ENCODE results near the gene GNA15.
"Not testable (repeated sequence)": the region's sequence is repeated elsewhere in the genome, so short reads cannot be mapped to it uniquely, and the experiment has no call there.

The GNA15 gene

GRCh38 chr19:3178377-3178972, 42.6 kb downstream of the GNA15 start, which contains the start of gene S1PR4:
S1PR4 (plus strand) TSS chr19:3178769; CDS start chr19:3178793, 24 bp downstream.
- peak; percentile 76 for DNase-seq

DNA sequence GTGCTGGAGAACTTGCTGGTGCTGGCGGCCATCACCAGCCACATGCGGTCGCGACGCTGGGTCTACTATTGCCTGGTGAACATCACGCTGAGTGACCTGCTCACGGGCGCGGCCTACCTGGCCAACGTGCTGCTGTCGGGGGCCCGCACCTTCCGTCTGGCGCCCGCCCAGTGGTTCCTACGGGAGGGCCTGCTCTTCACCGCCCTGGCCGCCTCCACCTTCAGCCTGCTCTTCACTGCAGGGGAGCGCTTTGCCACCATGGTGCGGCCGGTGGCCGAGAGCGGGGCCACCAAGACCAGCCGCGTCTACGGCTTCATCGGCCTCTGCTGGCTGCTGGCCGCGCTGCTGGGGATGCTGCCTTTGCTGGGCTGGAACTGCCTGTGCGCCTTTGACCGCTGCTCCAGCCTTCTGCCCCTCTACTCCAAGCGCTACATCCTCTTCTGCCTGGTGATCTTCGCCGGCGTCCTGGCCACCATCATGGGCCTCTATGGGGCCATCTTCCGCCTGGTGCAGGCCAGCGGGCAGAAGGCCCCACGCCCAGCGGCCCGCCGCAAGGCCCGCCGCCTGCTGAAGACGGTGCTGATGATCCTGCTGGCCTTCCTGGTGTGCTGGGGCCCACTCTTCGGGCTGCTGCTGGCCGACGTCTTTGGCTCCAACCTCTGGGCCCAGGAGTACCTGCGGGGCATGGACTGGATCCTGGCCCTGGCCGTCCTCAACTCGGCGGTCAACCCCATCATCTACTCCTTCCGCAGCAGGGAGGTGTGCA, 43.3 kb downstream of the GNA15 start:
- DNase-seq, result no peak

GRCh38 chr19:3179739-3180293, 44.0 kb downstream of the GNA15 start:
- peak; percentile 43 for DNase-seq

GRCh38 chr19:3183721-3184641, 48.1 kb downstream of the GNA15 start:
- DNase-seq, result no peak

GRCh38 chr19:3184847-3185460, 49.1 kb downstream of the GNA15 start:
- peak; percentile 76 for DNase-seq

DNA sequence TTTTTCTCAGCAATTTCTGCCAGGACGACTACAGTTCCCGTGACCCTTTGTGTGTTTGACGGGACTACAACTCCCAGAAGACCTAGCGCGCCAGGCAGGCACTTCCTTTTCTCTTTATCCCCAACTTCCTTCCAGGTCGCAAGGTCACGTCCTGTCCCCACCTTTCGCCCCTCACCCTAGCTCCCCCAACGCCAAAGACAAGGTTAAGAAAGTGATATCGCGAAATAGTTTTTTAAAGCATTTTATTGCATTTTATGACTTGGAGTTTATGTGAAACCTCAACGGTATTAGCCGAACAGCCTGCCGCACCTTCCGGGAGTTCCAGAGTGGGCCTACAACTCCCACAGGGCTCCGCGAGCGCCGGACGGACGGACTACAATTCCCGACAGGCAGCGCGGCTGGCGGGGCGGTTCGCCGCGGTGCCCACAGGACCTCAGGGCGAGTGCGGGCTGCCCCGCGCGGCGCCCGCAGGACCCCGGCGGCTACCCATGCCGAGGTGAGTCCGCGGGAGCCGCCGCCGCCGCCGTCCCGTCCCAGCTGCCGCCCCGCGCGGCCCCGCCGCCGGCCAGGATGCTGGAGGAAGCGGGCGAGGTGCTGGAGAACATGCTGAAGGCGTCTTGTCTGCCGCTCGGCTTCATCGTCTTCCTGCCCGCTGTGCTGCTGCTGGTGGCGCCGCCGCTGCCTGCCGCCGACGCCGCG, 49.8 kb downstream of the GNA15 start, which contains the start of gene NCLN:
Gene NCLN, plus strand, starts transcription at position 470 of the 699 bp plus-strand sequence. Its CDS starts 101 bp downstream, at position 571.
- DNase-seq, result peak; percentile 96

DNA sequence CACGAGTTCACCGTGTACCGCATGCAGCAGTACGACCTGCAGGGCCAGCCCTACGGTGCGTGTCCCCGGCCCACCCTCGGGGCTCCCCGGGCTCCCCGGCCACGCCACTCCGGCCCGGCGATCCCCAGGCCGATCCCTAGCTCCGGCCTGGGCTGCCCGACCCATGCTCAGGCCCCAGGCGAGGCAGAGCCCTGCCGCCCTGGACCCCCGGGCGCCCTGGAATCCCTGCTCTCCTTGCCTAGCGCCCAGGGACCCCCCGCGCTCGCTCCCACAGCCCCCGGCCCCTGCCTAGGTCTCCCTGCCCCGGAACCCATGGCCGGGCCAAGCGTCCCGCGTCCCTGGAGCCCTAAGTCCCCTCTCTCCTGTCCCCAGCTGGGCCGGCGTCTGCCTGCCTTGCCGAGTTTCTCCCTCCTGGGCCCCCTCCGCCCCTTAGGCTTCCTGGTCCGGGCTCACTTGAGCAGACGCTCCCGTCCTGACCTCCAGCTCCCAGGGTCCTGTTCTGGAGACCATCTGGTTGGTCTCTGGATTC, 50.4 kb downstream of the GNA15 start:
- no peak for DNase-seq

- DNase-seq, result no peak
Measured at GRCh38 chr19:3186891-3187661, 51.2 kb downstream of the GNA15 start.

DNA sequence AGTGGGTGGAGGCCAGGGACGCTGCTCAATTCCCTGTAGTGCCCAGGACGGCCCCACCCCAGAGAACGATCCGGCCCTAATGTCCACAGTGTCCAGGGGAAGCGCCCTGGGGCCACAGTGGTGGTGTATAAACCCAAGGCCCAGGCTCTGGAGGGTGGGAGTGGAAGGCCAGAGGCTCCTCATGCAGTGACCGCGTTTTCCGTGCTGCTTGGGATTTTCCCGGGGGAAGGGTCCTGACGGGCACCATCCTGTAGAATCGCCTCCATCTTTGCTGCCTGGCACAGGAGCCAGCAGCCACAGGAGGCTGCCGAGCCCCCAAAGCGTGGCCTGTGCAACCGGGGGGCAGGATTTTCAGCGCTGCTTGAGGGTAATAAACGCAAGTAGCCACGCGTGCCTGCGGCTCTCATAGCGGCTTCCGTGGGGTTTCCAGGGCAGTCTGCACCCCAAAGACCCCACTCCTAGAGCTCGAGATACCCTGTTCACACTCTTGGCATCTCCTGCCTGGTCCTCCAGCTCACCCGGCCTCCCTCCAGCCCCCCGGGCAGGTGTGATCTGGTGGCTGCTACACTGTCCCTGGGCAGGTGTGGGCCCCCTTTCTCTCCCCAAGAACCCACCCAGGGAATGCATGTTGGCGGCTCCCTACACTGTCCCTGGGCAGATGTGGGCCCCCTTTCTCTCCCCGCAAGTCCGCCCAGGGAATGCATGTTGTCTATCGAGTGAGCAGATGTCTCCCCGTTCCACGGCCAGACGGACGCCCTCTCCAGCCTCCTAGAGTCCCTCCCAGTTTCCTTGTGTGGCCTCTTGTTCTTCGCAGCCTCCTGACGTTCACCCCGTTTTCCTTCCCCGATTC, 52.1 kb downstream of the GNA15 start:
- DNase-seq, result no peak

DNA sequence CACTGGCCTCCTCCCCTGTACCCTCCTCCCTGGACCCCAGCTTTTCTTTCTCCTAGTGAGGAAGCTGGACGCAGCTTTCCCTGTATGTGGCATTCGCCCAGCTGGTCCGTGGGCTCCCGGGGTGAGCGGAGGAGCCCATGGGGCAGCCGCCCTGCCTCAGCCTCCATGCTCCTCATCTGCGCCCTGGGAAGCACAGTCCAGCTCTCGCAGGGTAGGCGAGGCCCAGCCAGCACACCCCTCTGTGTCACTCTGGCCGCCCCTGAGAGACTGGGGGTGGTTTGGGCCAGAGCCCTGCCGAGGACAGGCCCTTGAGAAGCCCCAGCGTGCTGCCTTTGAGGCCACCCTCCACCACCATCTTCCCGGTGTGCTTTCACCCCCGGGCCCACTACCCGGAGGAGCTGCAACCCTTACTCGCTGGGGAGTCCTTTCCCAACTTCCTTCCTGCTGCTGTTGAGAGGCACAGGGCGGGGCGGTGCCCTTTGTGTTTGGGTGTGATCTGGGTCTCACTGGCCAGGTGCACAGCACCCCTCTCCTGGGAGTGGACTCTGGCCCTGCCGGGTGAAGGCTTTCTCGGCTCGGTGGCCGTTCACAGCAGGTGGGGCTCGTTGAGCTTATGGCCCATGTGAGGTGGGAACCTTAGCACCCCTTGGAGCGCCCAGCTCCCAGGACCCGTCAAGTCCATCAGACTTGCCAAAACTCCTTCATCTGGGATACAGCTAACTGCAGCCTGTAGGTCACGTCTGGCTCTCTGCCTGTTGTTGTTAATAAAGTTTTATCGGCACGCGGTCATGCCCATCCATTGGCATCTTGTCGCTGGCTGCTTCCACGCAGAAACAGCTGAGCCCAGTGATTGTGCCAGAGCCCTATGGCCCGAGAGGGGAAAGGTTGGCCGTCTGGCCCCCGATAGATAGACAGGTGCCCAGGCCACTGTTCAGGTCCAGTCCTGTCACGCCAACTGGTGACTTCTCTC, 53.1 kb downstream of the GNA15 start:
- no peak for DNase-seq

DNA sequence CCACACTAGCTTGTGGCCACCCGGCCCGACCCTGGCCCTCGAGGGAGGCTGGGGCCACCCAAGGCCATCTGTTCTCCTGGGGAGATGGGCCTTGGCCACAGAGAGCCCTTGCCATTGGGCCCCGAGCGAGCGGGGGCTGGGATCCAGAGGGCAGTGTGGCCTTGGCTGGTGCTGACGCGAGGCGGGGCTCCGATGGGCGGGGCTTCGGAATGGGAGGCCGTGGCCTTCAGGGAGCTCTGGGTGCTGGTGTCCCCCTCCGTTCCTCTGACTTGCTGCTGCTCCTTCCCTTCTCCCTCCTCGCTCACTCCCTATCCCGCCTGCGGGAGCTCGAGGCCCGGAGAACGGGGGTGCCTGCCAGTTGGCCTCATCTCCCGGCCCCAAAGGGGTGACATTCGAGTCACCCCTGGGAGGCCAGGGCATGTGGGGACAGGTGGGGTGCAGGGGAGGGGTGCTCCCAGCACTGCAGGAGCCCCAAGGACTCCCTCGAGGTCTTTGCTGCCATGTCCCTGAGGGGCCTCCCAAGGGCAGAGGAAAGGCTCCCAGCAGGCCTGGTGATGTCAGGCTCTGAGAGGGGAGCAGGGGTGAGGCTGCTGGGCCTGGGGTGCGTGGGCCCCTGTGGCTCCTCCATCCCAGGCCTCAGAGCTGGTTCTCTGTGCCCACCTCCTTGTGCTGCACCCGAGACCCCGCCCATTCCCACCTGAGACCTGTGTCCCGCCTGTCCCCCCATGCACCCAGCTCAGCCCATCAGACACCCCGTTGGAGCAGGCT, 54.1 kb downstream of the GNA15 start:
- DNase-seq, result no peak

DNA sequence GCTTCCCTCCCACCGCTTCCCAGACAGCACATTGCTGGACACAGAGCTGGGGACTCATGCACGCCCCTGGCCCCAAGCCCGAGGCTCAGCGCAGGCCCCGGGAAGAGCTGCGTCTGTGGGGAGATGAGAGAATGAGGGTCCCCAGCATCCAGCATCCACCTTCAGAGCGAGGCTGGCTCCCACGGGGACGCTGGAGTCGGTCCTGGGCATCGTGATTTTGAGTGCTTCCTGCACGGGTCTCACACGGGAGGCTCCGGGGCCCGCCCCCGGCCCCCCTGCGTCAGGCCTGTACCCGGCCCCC, 54.6 kb downstream of the GNA15 start:
- no peak for DNase-seq

GRCh38 chr19:3190921-3191805, 55.3 kb downstream of the GNA15 start:
- no peak for DNase-seq

DNA sequence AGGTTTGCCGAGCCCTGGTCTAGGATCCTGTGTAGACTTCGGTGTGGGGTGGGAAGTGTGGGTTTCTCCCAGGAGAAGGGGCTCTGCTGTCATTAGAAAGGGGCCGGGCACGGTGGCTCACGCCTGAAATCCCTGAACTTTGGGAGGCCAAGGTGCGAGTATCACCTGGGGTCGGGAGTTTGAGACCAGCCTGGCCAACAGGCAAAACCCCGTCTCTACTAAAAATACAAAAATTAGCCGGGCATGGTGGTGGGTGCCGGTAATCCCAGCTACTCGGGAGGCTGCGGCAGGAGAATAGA, 55.9 kb downstream of the GNA15 start:
- not testable (repeated sequence) for DNase-seq

GRCh38 chr19:3192228-3192635, 56.4 kb downstream of the GNA15 start:
- no peak for DNase-seq

DNA sequence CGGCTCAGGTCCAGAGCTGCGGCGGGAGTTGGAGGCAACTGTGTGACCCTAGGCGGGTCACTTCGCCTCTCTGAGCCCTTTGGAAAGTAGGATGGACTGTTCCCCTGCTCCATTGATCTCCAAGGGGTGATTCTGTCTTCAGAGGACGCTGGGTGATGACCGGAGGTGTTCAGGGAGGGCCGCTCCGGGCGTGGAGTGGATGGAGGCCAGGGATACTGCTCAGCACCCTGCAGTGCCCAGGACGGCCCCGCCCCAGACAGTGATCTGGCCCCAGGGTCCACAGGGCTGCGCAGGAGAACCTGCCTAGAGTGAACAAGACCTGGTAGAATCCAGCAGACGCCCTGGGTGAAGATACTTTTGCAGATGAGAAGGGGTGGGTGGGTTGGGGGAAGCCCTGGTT, 56.9 kb downstream of the GNA15 start:
- no peak for DNase-seq
